Neural cell (in vitro differentiated cells): ENCODE data around the gene TSPAN15.

Experiments used
- CTCF ChIP-seq: fragments of 450-650 bp; IDR thresholded peaks from 2 replicates; pipeline ENCODE4 v1.5.1; 2014; ENCODE audit warnings: antibody characterized with exemption, mild to moderate bottlenecking, moderate library complexity; ENCODE audit not compliant: poor library complexity, severe bottlenecking
- POLR2AphosphoS5 ChIP-seq: IDR thresholded peaks from 2 replicates; pipeline ENCODE4 v1.6.1; 2012
- REST ChIP-seq: IDR thresholded peaks from 2 replicates; pipeline ENCODE4 v1.6.1; 2012; ENCODE audit warnings: borderline replicate concordance
- TAF1 ChIP-seq: IDR thresholded peaks from 2 replicates; pipeline ENCODE4 v1.6.1; 2012; ENCODE audit warnings: low read depth

- no peak for TF ChIP-seq CTCF
- no peak for TF ChIP-seq POLR2AphosphoS5
- no peak for TF ChIP-seq REST
- no peak for TF ChIP-seq TAF1
These were observed 14.3 kb downstream of the TSPAN15 start for GRCh38 chr10:69465457-69466157.
